Measurements from ENCODE around the gene ZDHHC4. TPM values are rescaled to one million over a fixed set of nuclear protein-coding genes. Genes with fewer than 3 reads are reported as not detected.

The ZDHHC4 gene
- total and polyA plus RNA-seq, 2 donors (not counting 3 experiments of a cell fraction or from before 2014, with no cell fraction given), result 29.9 to 122 TPM

DNA sequence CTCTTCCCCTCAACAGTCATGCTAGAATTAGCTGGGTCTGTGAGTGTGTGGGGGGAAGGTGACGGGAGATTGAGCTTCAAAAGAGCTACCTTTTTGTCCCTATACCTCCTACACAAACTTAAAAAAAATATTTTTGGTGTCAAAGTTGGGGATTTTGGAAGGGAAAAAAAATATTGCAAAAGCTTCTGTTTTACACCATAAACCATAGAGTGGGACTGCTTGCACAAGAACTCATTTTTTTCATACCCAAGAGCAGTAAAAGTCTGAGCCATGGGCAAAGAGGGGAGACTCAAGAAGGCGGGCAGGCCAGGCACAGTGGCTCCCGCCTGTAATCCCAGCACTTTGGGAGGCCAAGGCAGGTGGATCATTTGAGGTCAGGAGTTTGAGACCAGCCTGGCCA, 9.4 kb upstream of the ZDHHC4 start:
- Histone ChIP-seq H2AFZ (ENCODE audit: low read depth, low read length) (no peak overlapping the region), H3K36me3 (ENCODE audit: control insufficient read depth in 2 of 2, extremely low read depth in 1 of 2, insufficient read depth in 2 of 2, low read length in 2 of 2) (no peaks in the 10 kb centered on the region), H3K9me1 (replicated peaks; ENCODE audit: control insufficient read depth, extremely low read depth, insufficient read depth, low read length) (no peaks in the 10 kb centered on the region), H3K9me3 (replicated peaks; ENCODE audit: control insufficient read depth, insufficient read depth, low read length) (no peaks in the 10 kb centered on the region), H3K4me2 (ENCODE audit: insufficient read depth, low read length) (no peak overlapping the region), H4K20me1 (replicated peaks; ENCODE audit: control insufficient read depth, extremely low read depth, insufficient read depth, low read length) (no peaks in the 10 kb centered on the region), H3K79me2 (ENCODE audit: control insufficient read depth, insufficient read depth, low read length) (no peaks in the 10 kb centered on the region), H3K27ac (ENCODE audit: insufficient read depth, low read depth, low read length) (no peak overlapping the region), H3K27me3 (ENCODE audit: control insufficient read depth in 2 of 2, insufficient read depth in 2 of 2, low read length in 2 of 2) (no peaks in the 10 kb centered on the region), H3K4me3 (replicated peaks in 1 of 3; ENCODE audit: insufficient read depth in 1 of 3, low read depth in 1 of 3, low read length in 3 of 3) (no peak overlapping the region), H3K4me1 (ENCODE audit: control insufficient read depth, extremely low read depth, insufficient read depth, low read length) (no peaks in the 10 kb centered on the region), H3K9ac (replicated peaks; ENCODE audit: extremely low read depth, insufficient read depth, low read length) (no peak overlapping the region)
- no peak for FAIRE-seq
- TF ChIP-seq MYC (IDR thresholded peaks at IDR 0.05; ENCODE audit: low read depth, low read length) (no peak), JUN (IDR thresholded peaks at IDR 0.05; ENCODE audit: borderline replicate concordance, insufficient read depth, insufficient read length, low read depth) (no peak), POLR2AphosphoS5 (IDR thresholded peaks at IDR 0.05; ENCODE audit: insufficient read depth, low read depth, low read length) (no peak), EZH2 (IDR thresholded peaks at IDR 0.05; ENCODE audit: borderline replicate concordance, low read depth, low read length, severe bottlenecking) (no peak), FOS (IDR thresholded peaks at IDR 0.05; ENCODE audit: borderline replicate concordance, insufficient read depth, low read length) (no peak), GATA2 (IDR thresholded peaks at IDR 0.05; ENCODE audit: insufficient read depth, insufficient read length, low read depth, low read length) (no peak), POLR2A (IDR thresholded peaks at IDR 0.05; ENCODE audit: low read depth, low read length) (no peak)
- TF ChIP-seq, protein P1, sequence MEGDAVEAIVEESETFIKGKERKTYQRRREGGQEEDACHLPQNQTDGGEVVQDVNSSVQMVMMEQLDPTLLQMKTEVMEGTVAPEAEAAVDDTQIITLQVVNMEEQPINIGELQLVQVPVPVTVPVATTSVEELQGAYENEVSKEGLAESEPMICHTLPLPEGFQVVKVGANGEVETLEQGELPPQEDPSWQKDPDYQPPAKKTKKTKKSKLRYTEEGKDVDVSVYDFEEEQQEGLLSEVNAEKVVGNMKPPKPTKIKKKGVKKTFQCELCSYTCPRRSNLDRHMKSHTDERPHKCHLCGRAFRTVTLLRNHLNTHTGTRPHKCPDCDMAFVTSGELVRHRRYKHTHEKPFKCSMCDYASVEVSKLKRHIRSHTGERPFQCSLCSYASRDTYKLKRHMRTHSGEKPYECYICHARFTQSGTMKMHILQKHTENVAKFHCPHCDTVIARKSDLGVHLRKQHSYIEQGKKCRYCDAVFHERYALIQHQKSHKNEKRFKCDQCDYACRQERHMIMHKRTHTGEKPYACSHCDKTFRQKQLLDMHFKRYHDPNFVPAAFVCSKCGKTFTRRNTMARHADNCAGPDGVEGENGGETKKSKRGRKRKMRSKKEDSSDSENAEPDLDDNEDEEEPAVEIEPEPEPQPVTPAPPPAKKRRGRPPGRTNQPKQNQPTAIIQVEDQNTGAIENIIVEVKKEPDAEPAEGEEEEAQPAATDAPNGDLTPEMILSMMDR (IDR thresholded peaks at IDR 0.05; ENCODE audit: extremely low read depth in 1 of 2, insufficient read depth in 1 of 2, low read depth in 1 of 2, low read length in 2 of 2), result no peak
- TF ChIP-seq, protein P2, sequence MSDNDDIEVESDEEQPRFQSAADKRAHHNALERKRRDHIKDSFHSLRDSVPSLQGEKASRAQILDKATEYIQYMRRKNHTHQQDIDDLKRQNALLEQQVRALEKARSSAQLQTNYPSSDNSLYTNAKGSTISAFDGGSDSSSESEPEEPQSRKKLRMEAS (IDR thresholded peaks at IDR 0.05; ENCODE audit: insufficient read depth, insufficient read length), result no peak
- ChIA-PET POLR2A (no interaction called here), CTCF (interaction anchor here (1.3 to 1.4 kb wide), 2 partner anchors 9 to 22 kb away, joined by 3 to 7 read pairs; partner anchors contain the start of gene INTS15)
- no TSS peak for BruUV-seq (replicated peaks)
- dilution Hi-C loops (cut with MboI; ENCODE audit: extremely low pct_ligation_motif_present, low sequenced_read_pairs) (no loop called here), intact Hi-C loops (cut with micrococcal nuclease) (no loop called here)
- DNase-seq (ENCODE audit: low read depth, low spot score), result no peak

Data from endothelial cell of umbilical vein (primary cell).